HG03439 (cell line): ENCODE measurements around the gene DTX1.

Experiments used
- ATAC-seq: cut with Tn5 transposase; IDR thresholded peaks from one replicate; pipeline ENCODE4 v1.9.1; 2021; ENCODE audit warnings: mild to moderate bottlenecking, moderate library complexity; ENCODE audit not compliant: unreplicated experiment

DTX1 gene

GRCh38 chr12:113056631-113057488 is at the start of gene DTX1:
DTX1 (plus strand) TSS chr12:113056730; CDS start chr12:113058193, 1,463 bp downstream.
- no peak for ATAC-seq

GRCh38 chr12:113007166-113007565 is 49.4 kb upstream of the DTX1 start:
- ATAC-seq, result no peak

- no peak for ATAC-seq
Measured at GRCh38 chr12:113010701-113011100, 45.8 kb upstream of the DTX1 start.

- no peak for ATAC-seq
Measured at GRCh38 chr12:113014565-113014964, 42.0 kb upstream of the DTX1 start.

- ATAC-seq, result no peak
Measured at GRCh38 chr12:113016796-113017195, 39.7 kb upstream of the DTX1 start.

GRCh38 chr12:113019025-113019424 is 37.5 kb upstream of the DTX1 start:
- no peak for ATAC-seq

GRCh38 chr12:113021500-113021899 is 35.0 kb upstream of the DTX1 start:
- no peak for ATAC-seq

- ATAC-seq, result no peak
Measured at GRCh38 chr12:113022563-113023297, 33.8 kb upstream of the DTX1 start.

GRCh38 chr12:113027726-113028125 is 28.8 kb upstream of the DTX1 start:
- ATAC-seq, result no peak

- no peak for ATAC-seq
Measured at GRCh38 chr12:113030875-113031525, 25.5 kb upstream of the DTX1 start.

GRCh38 chr12:113039911-113040445 is 16.6 kb upstream of the DTX1 start:
- ATAC-seq, result no peak

GRCh38 chr12:113040722-113041171 is 15.8 kb upstream of the DTX1 start:
- ATAC-seq, result no peak

- no peak for ATAC-seq
Measured at GRCh38 chr12:113041560-113041959, 15.0 kb upstream of the DTX1 start.

GRCh38 chr12:113043240-113043639 is 13.3 kb upstream of the DTX1 start:
- no peak for ATAC-seq

GRCh38 chr12:113044516-113044915 is 12.0 kb upstream of the DTX1 start:
- no peak for ATAC-seq

GRCh38 chr12:113048716-113049127 is 7.8 kb upstream of the DTX1 start:
- ATAC-seq, result no peak

GRCh38 chr12:113049976-113050742 is 6.4 kb upstream of the DTX1 start:
- no peak for ATAC-seq

GRCh38 chr12:113050795-113051194 is 5.7 kb upstream of the DTX1 start:
- no peak for ATAC-seq

GRCh38 chr12:113051759-113052158 is 4.8 kb upstream of the DTX1 start:
- no peak for ATAC-seq

GRCh38 chr12:113052326-113052725 is 4.2 kb upstream of the DTX1 start:
- ATAC-seq, result no peak
